ENCODE measurements around the gene HGS.

Gene HGS

DNA sequence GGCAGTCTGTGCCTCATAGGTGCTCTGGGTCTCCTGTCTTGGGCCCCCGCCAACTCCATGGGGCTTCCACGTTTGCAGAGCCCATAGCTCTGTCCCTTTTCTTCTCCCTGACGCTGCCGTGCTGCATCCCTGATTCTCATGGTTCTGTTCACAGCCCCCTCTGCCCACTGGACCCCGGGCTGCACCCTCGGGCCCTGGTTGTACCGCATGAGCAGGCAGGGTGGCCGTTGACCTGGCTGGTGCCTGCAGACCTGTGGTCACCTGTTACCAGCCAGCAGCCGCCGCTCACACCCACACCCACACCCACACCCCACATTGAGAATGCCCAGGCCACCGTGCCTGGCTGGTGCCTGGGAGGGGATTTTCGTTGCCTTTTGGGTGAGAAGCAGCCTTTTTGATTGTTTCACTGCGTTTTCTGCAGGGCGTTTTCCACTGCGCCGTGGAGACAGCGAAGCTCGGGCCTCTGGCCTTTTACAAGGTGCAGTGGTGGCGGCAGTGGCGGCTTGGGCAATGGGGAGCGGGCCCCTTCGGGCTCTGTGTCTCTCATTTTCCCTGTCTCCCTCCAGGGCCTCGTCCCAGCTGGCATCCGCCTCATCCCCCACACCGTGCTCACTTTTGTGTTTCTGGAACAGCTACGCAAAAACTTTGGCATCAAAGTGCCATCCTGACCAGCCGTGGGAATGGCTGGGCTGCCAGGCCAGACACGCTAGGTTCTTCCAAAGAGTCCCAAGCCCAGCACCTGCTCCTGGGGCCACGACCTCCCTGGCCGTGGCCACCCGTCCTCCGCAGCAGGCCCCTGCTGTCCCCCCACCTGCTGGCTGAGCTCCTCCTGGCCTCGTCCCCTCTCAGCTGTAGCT lies 35.8 kb downstream of the HGS start:
- Mint-ChIP-seq H3K27me3 (peaks cover 23% of the 10 kb centered on the region), H3K36me3 (ENCODE audit: low read depth) (no peaks in the 10 kb centered on the region), H3K27ac (no peak overlapping the region), H3K9me3 (no peaks in the 10 kb centered on the region), H3K4me3 (no peak overlapping the region), H3K4me1 (ENCODE audit: low read depth) (peaks cover 13% of the 10 kb centered on the region)
- intact Hi-C loops (cut with micrococcal nuclease) = no loop called here

DNA sequence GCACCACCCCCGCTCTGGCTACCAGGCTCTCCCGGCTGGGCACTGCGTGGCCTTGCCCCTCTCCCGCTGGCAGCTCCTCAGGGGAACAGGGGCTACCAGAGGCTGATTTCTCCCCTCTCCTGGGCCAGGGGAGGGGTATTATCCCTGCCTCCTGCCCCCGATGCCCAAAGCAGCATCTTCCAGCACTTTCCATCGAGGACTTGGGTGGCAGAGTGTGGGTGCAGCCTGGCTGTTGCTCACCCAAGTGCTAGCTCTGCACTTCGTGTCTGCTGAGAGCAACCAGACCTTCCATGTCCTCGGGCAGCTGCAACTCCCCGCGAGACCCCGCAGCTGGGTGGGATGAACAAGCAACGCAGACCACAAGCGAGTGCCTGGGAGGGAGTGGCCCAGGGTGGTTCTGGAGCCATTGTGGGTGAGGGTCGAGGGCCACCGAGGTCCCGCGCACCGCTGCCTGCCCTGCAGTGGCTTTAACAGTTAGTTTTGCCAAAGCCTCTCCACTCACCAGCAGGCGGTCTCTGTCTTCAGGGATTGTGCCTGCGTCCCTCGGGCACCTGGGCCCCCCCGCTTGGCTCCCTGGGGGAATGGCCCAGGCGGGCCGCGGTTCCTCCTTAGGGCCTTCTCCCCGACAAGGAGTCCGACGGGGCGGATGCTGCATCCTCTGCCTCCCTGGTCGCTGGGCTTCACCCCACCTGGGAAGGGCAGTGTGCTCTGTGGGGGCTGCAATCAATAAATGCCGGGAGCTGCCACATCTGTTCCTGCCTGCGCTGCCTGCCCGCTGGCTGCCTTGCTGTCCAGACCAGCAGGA lies 36.7 kb downstream of the HGS start:
- no peak overlapping the region for H3K27ac Mint-ChIP-seq

DNA sequence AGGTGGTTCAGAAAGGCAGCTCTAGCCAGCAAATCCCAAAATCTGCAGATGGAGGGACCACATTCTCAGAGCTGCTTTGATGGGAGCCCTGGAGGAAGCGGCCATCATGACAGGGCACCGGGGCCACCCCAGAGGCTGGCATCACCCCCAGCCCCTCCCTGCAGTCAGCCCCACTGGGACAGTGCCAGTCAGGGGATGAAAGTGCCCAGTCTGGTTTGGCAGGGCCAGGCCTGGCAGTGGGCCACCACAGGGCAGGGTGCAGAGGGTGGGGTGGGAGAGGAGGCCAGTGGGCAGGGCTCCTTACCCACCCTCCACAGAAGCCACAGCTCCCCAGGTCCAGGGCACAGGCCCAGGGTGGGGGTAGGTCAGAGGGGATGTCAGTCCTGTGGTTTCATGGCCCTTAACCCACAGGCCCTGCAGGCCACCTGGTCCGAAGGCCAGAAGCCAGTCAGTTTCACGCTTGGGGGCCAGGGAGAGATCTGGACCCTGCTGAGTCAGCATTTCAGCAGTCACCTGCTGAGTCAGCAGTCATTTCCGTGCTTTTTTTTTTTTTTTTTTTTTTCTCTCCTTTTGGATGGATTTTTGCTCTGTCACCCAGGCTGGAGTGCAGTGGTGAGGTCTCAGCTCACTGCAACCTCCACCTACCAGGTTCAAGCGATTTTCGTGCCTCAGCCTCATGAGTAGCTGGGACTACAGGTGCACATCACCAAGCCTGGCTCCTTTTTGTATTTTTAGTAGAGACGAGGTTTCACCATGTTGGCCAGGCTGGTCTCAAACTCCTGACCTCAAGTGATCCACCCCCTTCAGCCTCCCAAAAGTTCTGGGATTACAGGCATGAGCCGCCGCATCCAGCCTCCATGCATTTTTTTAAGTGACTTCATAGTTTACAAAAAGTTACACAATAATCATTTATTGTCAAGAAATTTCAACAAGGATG lies 38.6 kb downstream of the HGS start:
- intact Hi-C loops (cut with micrococcal nuclease) = no loop called here
- Mint-ChIP-seq H3K9me3 (no peaks in the 10 kb centered on the region), H3K36me3 (ENCODE audit: low read depth) (no peaks in the 10 kb centered on the region), H3K27ac (no peak overlapping the region), H3K27me3 (peaks cover 28% of the 10 kb centered on the region), H3K4me1 (ENCODE audit: low read depth) (peaks cover 13% of the 10 kb centered on the region), H3K4me3 (no peak overlapping the region)

More for the DNA sequence above, 36.7 kb downstream of the HGS start:
- H3K4me3 Mint-ChIP-seq = no peak overlapping the region
- no peaks in the 10 kb centered on the region for H3K36me3 Mint-ChIP-seq (ENCODE audit: low read depth)
- peaks cover 25% of the 10 kb centered on the region for H3K27me3 Mint-ChIP-seq
- H3K9me3 Mint-ChIP-seq = no peaks in the 10 kb centered on the region
- intact Hi-C loops (cut with micrococcal nuclease) = no loop called here
- H3K4me1 Mint-ChIP-seq (ENCODE audit: low read depth) = peaks cover 13% of the 10 kb centered on the region

DNA sequence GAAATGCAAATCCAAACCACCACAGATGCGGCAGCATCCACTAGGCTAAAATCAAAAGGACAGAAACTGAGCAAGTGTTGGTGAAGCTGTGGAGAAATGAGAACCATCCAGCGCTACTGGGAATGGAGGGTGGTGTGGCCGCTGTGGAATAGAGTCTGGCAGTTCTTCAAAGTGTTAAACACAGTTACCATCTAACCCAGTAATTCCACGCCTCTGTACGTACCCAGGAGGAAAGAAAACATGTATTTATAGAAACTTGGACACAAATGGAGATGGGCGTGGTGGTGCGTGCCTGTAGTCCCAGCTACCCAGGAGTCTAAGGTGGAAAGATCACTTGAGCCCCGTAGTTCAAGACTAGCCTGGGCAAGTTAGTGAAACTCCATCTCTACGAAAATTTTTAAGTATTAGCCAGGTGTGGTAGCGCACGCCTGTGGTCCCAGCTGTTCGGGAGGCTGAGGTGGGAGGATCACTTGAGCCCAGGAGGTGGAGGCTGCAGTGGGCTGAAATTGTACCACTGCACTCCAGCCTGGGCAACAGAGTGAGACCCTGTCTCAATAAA lies 39.9 kb downstream of the HGS start:
- no peaks in the 10 kb centered on the region for H3K36me3 Mint-ChIP-seq (ENCODE audit: low read depth)
- intact Hi-C loops (cut with micrococcal nuclease) = no loop called here
- peaks cover 28% of the 10 kb centered on the region for H3K27me3 Mint-ChIP-seq
- H3K27ac Mint-ChIP-seq = no peak overlapping the region
- H3K9me3 Mint-ChIP-seq = no peaks in the 10 kb centered on the region
- no peak overlapping the region for H3K4me3 Mint-ChIP-seq
- H3K4me1 Mint-ChIP-seq (ENCODE audit: low read depth) = peaks cover 13% of the 10 kb centered on the region

DNA sequence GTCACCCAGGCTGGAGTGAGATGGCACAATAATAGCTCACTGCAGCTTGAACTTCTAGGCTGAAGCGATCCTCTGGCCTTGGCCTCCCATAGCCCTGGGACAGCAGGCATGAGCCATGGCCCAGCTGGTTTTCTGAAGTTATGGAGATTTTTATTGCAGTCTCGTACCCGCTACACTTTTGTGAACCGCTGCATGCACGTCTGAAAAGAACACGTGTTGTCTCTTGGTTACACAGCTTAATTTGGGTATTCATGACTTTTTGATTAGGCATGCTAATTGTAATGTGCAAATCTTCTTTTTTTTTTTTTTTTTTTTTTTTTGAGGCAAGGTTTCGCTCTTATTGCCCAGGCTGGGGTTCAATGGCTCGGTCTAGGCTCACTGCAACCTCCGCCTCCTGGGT lies 41.6 kb downstream of the HGS start:
- H3K36me3 Mint-ChIP-seq (ENCODE audit: low read depth) = no peaks in the 10 kb centered on the region
- H3K4me3 Mint-ChIP-seq = no peak overlapping the region
- peaks cover 13% of the 10 kb centered on the region for H3K4me1 Mint-ChIP-seq (ENCODE audit: low read depth)
- intact Hi-C loops (cut with micrococcal nuclease) = no loop called here
- no peaks in the 10 kb centered on the region for H3K9me3 Mint-ChIP-seq
- peaks cover 28% of the 10 kb centered on the region for H3K27me3 Mint-ChIP-seq
- H3K27ac Mint-ChIP-seq = no peak overlapping the region

DNA sequence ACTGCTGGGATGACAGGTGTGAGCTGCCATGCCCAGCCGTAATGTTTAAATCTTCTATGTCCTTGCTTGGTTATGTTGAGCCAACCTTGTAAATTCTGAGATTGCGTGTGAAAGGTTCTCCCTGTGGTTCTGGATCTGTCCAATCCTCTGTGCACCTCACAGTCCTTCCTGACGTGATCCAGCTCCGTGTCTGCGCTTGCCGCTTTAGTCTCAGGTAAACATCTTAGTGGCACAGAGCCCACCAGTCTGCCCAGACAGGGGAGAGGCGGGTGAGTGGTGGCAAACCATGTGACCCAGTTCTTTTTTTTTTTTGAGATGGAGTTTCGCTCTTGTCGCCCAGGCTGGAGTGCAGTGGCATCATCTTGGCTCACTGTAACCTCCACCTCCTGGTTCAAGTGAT lies 42.2 kb downstream of the HGS start:
- intact Hi-C loops (cut with micrococcal nuclease) = no loop called here
- Mint-ChIP-seq H3K4me3 (no peak overlapping the region), H3K27ac (no peak overlapping the region), H3K4me1 (ENCODE audit: low read depth) (peaks cover 14% of the 10 kb centered on the region), H3K27me3 (peaks cover 33% of the 10 kb centered on the region), H3K9me3 (no peaks in the 10 kb centered on the region), H3K36me3 (ENCODE audit: low read depth) (no peaks in the 10 kb centered on the region)

DNA sequence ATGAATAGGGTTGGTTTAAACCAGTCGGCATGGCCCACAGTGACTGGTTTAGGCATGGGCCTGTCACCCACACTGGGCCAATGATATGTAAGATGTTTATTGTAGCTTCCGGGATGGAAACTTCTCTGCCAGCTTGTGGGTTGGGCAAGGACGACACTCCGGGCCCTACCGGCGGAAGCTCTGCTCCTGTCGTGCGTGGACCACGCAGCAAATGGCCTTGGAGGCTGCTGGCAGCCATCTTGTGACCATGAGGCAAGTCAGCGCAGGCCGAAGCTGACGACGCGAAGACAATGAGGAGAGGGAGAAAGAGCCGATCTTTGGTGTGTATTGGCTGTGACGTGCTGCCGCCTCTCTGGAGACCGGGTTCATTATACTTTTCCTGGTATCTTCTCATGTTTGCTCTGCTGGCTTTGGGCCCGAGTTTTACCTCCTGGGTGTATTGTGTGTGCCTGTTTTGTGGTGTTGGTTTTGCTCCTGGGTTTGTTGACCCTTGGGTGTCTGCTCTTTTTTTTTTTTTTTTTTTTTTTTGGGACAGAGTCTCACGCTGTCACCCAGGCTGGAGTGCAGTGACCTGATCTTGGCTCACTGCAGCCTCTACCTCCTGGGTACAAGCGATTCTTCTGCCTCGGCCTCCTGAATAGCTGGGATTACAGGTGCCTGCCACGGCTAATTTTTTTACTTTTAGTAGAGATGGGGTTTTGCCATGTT lies 43.7 kb downstream of the HGS start:
- H3K4me1 Mint-ChIP-seq (ENCODE audit: low read depth) = peaks cover 20% of the 10 kb centered on the region
- H3K27me3 Mint-ChIP-seq = peaks cover 35% of the 10 kb centered on the region
- no peaks in the 10 kb centered on the region for H3K9me3 Mint-ChIP-seq
- H3K27ac Mint-ChIP-seq = no peak overlapping the region
- intact Hi-C loops (cut with micrococcal nuclease) = no loop called here
- H3K4me3 Mint-ChIP-seq = no peak overlapping the region
- H3K36me3 Mint-ChIP-seq (ENCODE audit: low read depth) = no peaks in the 10 kb centered on the region

DNA sequence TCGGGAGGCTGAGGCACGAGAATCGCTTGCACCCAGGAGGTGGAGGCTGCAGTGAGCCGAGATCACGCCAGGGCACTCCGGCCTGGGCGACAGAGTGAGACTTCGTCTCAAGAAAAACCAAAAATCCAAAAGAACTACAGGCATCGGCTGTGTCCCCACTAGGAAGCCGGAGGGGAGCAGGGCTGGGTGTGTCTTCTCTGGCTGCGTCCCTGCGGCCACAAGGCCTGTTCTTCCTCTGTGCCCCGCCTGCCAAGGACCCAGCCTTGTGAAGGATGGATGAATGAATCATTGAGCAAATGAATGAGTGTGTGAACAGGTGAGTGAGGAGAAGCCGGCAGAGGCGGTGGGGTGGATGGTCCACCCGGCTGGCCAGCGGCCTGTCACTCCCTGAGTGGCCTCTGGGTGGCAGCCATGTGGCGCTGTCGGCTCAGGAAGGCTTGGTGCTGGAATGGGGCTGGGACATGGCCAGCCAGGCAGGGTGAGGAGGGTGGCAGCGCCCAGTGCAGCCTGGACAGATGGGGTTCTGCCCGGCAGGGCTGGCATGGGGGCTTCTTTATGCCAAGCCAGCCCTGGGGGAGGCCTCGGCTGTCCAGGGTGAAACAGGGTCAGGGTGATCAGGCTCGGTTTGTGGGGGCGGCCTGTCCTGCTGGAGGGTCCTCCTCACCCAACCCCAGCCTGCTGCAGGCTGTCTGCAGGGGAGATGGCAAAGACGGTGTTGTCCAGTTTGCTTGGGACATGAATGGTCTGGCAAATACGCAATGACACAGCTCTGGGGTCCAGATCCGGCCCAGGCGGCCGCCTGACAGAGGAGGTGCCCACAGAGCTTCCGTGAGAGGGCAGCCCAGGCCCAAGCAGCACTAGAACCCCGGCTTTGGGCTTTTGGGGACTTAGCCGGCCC lies 49.9 kb downstream of the HGS start:
- Mint-ChIP-seq H3K27ac (peak overlapping the region; percentile 50), H3K9me3 (no peaks in the 10 kb centered on the region), H3K4me1 (ENCODE audit: low read depth) (peaks cover 42% of the 10 kb centered on the region), H3K4me3 (no peak overlapping the region), H3K36me3 (ENCODE audit: low read depth) (no peaks in the 10 kb centered on the region), H3K27me3 (peaks cover 30% of the 10 kb centered on the region)
- intact Hi-C loops (cut with micrococcal nuclease) = no loop called here

DNA sequence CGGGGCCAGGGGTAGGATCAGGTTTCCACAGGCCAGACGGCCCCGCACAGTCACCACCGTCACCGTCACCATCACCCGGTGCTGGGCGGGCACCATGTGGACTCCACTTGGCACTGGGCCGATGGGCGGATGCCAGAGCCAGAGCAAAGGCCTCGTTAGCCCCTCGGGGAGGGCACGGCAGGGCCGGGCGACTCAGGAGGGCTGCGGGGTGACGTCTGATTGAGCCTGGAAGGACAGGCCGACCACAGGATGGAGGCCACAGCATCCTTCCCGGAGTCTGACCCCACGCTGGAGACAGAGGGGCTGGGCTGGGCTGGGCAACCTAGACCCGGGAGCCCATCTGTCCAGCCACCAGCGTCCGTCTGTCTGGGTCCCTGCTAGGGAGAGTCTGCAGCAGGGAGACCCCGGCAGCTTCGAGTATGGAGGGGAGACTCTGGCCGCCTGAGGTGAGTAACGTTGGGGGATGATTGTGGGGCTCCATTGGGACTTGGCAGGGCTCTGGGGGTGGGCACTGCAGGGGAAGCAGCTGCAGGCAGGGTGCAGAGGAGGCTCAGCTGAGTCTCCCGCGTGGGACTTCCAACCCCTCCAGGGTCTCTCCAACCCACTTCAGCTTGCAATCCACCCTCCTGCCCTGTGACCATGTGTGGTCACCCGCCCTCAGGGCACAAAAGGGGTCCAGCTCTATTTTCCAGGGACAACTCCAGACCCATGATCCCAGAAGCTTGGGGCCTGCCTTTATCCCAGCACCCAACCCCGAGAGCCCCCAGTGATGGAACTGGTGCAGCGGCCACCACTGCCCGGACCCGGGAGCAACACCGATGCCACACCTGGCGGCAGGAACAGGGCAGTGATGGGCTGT lies 50.8 kb downstream of the HGS start:
- Mint-ChIP-seq H3K27ac (no peak overlapping the region), H3K27me3 (peaks cover 32% of the 10 kb centered on the region), H3K36me3 (ENCODE audit: low read depth) (no peaks in the 10 kb centered on the region), H3K9me3 (no peaks in the 10 kb centered on the region), H3K4me1 (ENCODE audit: low read depth) (peaks cover 42% of the 10 kb centered on the region), H3K4me3 (no peak overlapping the region)
- intact Hi-C loops (cut with micrococcal nuclease) = no loop called here

DNA sequence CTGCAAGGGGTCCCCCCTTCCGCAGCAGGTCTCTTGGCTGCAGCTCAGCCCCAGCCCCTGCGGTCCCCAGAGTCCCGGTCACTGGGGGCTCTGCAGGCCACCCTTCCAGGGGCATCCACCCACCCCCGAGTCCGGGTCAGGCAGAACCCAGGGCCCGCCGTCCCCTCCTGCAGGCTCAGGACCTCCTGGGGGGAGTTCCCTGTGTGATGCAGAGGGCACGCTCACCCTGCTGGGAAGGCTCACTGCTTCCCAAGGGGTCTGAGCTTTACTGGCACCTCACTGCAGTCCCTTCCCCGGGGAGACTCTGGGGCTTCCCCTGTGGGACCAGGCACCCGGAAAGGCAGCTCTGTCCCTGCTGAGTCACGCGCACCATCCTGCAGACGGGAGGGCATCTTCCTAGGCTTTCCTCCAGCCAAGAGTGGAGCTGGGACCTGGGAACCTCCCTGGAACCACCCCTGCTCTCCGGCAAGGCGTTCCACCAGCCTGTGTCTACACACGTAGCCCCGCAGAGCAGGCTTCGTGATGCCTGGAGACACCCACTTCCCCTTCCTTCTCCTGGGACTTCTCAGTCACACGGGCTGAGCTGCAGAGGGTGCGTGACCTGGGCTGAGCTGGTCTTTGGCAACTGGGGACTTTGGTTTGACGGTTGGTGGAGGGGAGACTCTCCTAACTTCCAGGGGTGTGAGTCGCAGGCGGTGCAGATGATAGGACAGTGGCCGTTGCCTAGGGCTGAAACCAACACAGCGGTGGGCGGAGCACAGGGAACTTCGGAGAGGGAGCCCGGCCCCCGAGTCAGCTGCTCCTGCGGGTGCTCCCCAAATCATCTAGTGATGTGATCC lies 51.7 kb downstream of the HGS start:
- Mint-ChIP-seq H3K27me3 (peaks cover 37% of the 10 kb centered on the region), H3K4me1 (ENCODE audit: low read depth) (peaks cover 42% of the 10 kb centered on the region), H3K27ac (peak overlapping the region; percentile 89), H3K4me3 (peak overlapping the region; percentile 74), H3K9me3 (no peaks in the 10 kb centered on the region), H3K36me3 (ENCODE audit: low read depth) (no peaks in the 10 kb centered on the region)
- intact Hi-C loops (cut with micrococcal nuclease) = no loop called here

All from dendritic cell treated with granulocyte-macrophage colony-stimulating factor and Interleukin-4, amounts not matched to agents 40 ng/mL and 50 ng/mL, for 4 days (primary cell).